Neural cell (in vitro differentiated cells): Measurements from ENCODE around the gene TRPT1.

Source experiments
- EP300 ChIP-seq: fragments of 450-650 bp; conservative IDR thresholded peaks from 2 replicates; pipeline ENCODE4 v1.6.1; 2014; ENCODE audit warnings: antibody characterized with exemption, mild to moderate bottlenecking, moderate library complexity; ENCODE audit not compliant: poor library complexity, severe bottlenecking
- EZH2 ChIP-seq: fragments of 200-600, 300-800 bp; shearing (Covaris generic), sonication (generic); IDR thresholded peaks from 2 replicates; pipeline ENCODE4 v1.6.1; 2014; ENCODE audit warnings: antibody characterized with exemption, low read length, borderline replicate concordance, mild to moderate bottlenecking; ENCODE audit not compliant: insufficient read depth, poor library complexity, severe bottlenecking
- POLR2AphosphoS5 ChIP-seq: IDR thresholded peaks from 2 replicates; pipeline ENCODE4 v1.6.1; 2012
- RAD21 ChIP-seq: fragments of 450-650 bp; conservative IDR thresholded peaks from 2 replicates; pipeline ENCODE4 v1.6.1; 2014; ENCODE audit warnings: antibody characterized with exemption, mild to moderate bottlenecking, moderate library complexity
- SMC3 ChIP-seq: fragments of 450-650 bp; conservative IDR thresholded peaks from 2 replicates; pipeline ENCODE4 v1.6.1; 2014; ENCODE audit warnings: antibody characterized with exemption, mild to moderate bottlenecking, moderate library complexity; ENCODE audit not compliant: poor library complexity
- TAF1 ChIP-seq: IDR thresholded peaks from 2 replicates; pipeline ENCODE4 v1.6.1; 2012; ENCODE audit warnings: low read depth
- TF ChIP-seq, protein P1 (sequence below): IDR thresholded peaks from 2 replicates; pipeline ENCODE4 v1.6.1; 2012; ENCODE audit warnings: borderline replicate concordance
- TF ChIP-seq, protein P2 (sequence below): fragments of 450-650 bp; IDR thresholded peaks from 2 replicates; pipeline ENCODE4 v1.5.1; 2014; ENCODE audit warnings: antibody characterized with exemption, mild to moderate bottlenecking, moderate library complexity; ENCODE audit not compliant: poor library complexity, severe bottlenecking

DNA sequence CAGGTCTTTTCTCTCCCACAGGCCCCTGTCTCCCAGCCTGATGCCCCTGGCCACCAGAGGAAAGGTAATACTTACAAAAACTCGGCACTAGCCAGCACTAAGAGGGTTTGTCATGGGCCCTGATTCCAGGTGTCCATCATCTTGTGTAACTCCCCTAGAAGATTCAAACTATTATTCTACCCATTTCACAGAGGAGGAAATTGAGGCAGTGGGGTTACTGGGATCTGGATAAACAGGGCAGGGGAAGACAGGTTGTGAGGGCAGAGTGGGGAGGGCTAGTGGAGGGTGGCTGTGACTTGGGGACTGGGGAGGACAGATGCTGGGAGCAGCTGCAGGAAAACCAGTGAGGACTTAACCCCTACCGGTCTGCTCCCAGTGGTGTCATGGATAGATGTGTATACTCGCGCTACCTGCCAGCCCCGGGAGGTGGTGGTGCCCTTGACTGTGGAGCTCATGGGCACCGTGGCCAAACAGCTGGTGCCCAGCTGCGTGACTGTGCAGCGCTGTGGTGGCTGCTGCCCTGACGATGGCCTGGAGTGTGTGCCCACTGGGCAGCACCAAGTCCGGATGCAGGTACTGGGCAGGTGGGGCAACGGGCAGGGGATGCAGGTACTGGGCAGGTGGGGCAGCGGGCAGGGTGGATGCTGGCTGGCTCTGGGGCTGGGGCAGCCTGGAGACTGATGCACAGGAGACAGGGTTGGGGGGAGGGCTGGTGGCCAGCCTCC is 9.6 kb upstream of the TRPT1 start:
- TF ChIP-seq, protein P1, sequence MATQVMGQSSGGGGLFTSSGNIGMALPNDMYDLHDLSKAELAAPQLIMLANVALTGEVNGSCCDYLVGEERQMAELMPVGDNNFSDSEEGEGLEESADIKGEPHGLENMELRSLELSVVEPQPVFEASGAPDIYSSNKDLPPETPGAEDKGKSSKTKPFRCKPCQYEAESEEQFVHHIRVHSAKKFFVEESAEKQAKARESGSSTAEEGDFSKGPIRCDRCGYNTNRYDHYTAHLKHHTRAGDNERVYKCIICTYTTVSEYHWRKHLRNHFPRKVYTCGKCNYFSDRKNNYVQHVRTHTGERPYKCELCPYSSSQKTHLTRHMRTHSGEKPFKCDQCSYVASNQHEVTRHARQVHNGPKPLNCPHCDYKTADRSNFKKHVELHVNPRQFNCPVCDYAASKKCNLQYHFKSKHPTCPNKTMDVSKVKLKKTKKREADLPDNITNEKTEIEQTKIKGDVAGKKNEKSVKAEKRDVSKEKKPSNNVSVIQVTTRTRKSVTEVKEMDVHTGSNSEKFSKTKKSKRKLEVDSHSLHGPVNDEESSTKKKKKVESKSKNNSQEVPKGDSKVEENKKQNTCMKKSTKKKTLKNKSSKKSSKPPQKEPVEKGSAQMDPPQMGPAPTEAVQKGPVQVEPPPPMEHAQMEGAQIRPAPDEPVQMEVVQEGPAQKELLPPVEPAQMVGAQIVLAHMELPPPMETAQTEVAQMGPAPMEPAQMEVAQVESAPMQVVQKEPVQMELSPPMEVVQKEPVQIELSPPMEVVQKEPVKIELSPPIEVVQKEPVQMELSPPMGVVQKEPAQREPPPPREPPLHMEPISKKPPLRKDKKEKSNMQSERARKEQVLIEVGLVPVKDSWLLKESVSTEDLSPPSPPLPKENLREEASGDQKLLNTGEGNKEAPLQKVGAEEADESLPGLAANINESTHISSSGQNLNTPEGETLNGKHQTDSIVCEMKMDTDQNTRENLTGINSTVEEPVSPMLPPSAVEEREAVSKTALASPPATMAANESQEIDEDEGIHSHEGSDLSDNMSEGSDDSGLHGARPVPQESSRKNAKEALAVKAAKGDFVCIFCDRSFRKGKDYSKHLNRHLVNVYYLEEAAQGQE, result no peak
- TF ChIP-seq, protein P2, sequence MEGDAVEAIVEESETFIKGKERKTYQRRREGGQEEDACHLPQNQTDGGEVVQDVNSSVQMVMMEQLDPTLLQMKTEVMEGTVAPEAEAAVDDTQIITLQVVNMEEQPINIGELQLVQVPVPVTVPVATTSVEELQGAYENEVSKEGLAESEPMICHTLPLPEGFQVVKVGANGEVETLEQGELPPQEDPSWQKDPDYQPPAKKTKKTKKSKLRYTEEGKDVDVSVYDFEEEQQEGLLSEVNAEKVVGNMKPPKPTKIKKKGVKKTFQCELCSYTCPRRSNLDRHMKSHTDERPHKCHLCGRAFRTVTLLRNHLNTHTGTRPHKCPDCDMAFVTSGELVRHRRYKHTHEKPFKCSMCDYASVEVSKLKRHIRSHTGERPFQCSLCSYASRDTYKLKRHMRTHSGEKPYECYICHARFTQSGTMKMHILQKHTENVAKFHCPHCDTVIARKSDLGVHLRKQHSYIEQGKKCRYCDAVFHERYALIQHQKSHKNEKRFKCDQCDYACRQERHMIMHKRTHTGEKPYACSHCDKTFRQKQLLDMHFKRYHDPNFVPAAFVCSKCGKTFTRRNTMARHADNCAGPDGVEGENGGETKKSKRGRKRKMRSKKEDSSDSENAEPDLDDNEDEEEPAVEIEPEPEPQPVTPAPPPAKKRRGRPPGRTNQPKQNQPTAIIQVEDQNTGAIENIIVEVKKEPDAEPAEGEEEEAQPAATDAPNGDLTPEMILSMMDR, result no peak
- TF ChIP-seq TAF1, result no peak
- no peak for TF ChIP-seq POLR2AphosphoS5
- no peak for TF ChIP-seq RAD21
- no peak for TF ChIP-seq EP300
- TF ChIP-seq EZH2, result no peak
- no peak for TF ChIP-seq SMC3
